OCI-LY7 (cell line): Measurements from ENCODE around the gene BRCA2. TPM values are rescaled to one million over a fixed set of nuclear protein-coding genes. Genes with fewer than 3 reads are reported as not detected.

Source experiments
- BruUV-seq: library from RNA; stranded (reverse); fragments of 400-500 nt; replicated peaks from 2 replicates; lab custom pipeline; 2021; lab: Mats Ljungman, UMichigan
- CTCF ChIA-PET: fragments of 300-600 bp; sonication (Branson Sonifier 250); formaldehyde crosslinking; loops from one replicate; lab custom pipeline; 2022; ENCODE audit warnings: antibody characterized with exemption; ENCODE audit not compliant: unreplicated experiment; lab: Charles Lee
- POLR2A ChIA-PET: fragments of 300-600 bp; sonication (Branson Sonifier 250); formaldehyde crosslinking; loops from one replicate; lab custom pipeline; 2022; ENCODE audit warnings: antibody characterized with exemption; lab: Charles Lee
- DNase-seq: peaks from one replicate; pipeline ENCODE4 v3.0.0-alpha.2; 2015; ENCODE audit warnings: low spot score
- H2AFZ ChIP-seq: fragments of 200-600 bp; sonication (generic), shearing (Covaris generic); 2 replicates; pipeline ENCODE4 v1.6.1; 2014; ENCODE audit warnings: mild to moderate bottlenecking, antibody characterized with exemption, low read length, moderate library complexity
- H3K27ac ChIP-seq: fragments of 200-600 bp; sonication (generic); 2 replicates; pipeline ENCODE4 v1.5.1; 2014; ENCODE audit warnings: mixed run types, low read depth, mild to moderate bottlenecking, moderate library complexity, low read length, inconsistent platforms; ENCODE audit not compliant: poor library complexity, severe bottlenecking
- H3K36me3 ChIP-seq: fragments of 200-600 bp; sonication (generic); 2 replicates; pipeline ENCODE4 v1.6.1; 2014; ENCODE audit warnings: mild to moderate bottlenecking, antibody characterized with exemption, low read length, moderate library complexity, mixed read lengths; ENCODE audit not compliant: insufficient read depth
- H3K4me1 ChIP-seq: fragments of 200-600 bp; sonication (generic); 2 replicates; pipeline ENCODE4 v1.5.1; 2014; ENCODE audit warnings: mild to moderate bottlenecking, low read length; ENCODE audit not compliant: insufficient read depth, poor library complexity, severe bottlenecking
- H3K4me2 ChIP-seq: fragments of 200-600 bp; sonication (generic); 2 replicates; pipeline ENCODE4 v1.6.1; 2014; ENCODE audit warnings: mild to moderate bottlenecking, low read length
- H3K4me3 ChIP-seq: fragments of 200-600 bp; sonication (generic); 2 replicates; pipeline ENCODE4 v1.5.1; 2014; ENCODE audit warnings: mild to moderate bottlenecking, low read depth, low read length; ENCODE audit not compliant: poor library complexity, severe bottlenecking
- H3K79me2 ChIP-seq: fragments of 200-600 bp; sonication (generic); 2 replicates; pipeline ENCODE4 v1.6.1; 2016; ENCODE audit warnings: low read depth, mild to moderate bottlenecking, low read length, moderate library complexity, mixed read lengths; ENCODE audit not compliant: insufficient read depth
- H3K9me2 ChIP-seq: fragments of 200-600 bp; sonication (generic); 2 replicates; pipeline ENCODE4 v1.6.1; 2016; ENCODE audit warnings: mild to moderate bottlenecking, low read length, mixed read lengths; ENCODE audit not compliant: insufficient read depth
- H3K9me3 ChIP-seq: fragments of 200-600 bp; sonication (generic); 2 replicates; pipeline ENCODE4 v1.6.1; 2014; ENCODE audit warnings: mild to moderate bottlenecking, mixed run types, low read length, mixed read lengths
- H4K20me1 ChIP-seq: fragments of 200-600 bp; sonication (generic); 2 replicates; pipeline ENCODE4 v1.6.1; 2014; ENCODE audit warnings: mild to moderate bottlenecking, antibody characterized with exemption, low read length, moderate library complexity, mixed read lengths; ENCODE audit not compliant: insufficient read depth
- EZH2phosphoT487 ChIP-seq: fragments of 200-600 bp; sonication (generic); IDR thresholded peaks from 2 replicates; pipeline ENCODE4 v1.6.1; 2018; ENCODE audit warnings: low read depth, borderline replicate concordance, mild to moderate bottlenecking, mixed run types, antibody characterized with exemption, low read length, moderate library complexity, mixed read lengths
- intact Hi-C: fragments of 100-400 bp; cut with micrococcal nuclease; formaldehyde crosslinking; loops from one replicate; pipeline ENCODE4 v1.10.0; 2022; ENCODE audit not compliant: unreplicated experiment
- total RNA-seq, 2 experiments: library from RNA; depleted of rRNA in 1 of 2; stranded (reverse); fragments of >200 nt in 1 of 2; shearing (Covaris generic) in 1 of 2; gene quantifications; 2 replicates each; pipeline ENCODE4 v1.2.3, GENCODE V29; 2014 to 2022
- TF ChIP-seq, protein P1 (sequence below): fragments of 200-600 bp; sonication (generic); conservative IDR thresholded peaks from 2 replicates; pipeline ENCODE4 v1.5.1; 2014; ENCODE audit warnings: mild to moderate bottlenecking, antibody characterized with exemption, low read length, moderate library complexity, mixed read lengths

BRCA2 gene
- total RNA-seq, 2 experiments from 2014 or later, result 25.8 to 34.3 TPM

DNA sequence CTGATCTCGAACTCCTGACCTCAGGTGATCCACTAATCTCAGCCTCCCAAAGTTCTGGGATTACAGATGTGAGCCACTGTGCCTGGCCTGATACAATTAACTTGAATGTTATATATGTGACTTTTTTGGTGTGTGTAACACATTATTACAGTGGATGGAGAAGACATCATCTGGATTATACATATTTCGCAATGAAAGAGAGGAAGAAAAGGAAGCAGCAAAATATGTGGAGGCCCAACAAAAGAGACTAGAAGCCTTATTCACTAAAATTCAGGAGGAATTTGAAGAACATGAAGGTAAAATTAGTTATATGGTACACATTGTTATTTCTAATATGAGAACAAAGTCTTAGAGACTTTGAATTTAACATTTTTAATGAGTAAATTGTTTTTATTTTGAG, 55.5 kb downstream of the BRCA2 start:
- TF ChIP-seq, protein P1, sequence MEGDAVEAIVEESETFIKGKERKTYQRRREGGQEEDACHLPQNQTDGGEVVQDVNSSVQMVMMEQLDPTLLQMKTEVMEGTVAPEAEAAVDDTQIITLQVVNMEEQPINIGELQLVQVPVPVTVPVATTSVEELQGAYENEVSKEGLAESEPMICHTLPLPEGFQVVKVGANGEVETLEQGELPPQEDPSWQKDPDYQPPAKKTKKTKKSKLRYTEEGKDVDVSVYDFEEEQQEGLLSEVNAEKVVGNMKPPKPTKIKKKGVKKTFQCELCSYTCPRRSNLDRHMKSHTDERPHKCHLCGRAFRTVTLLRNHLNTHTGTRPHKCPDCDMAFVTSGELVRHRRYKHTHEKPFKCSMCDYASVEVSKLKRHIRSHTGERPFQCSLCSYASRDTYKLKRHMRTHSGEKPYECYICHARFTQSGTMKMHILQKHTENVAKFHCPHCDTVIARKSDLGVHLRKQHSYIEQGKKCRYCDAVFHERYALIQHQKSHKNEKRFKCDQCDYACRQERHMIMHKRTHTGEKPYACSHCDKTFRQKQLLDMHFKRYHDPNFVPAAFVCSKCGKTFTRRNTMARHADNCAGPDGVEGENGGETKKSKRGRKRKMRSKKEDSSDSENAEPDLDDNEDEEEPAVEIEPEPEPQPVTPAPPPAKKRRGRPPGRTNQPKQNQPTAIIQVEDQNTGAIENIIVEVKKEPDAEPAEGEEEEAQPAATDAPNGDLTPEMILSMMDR, result no peak
- no peak for TF ChIP-seq EZH2phosphoT487
- no peak overlapping the region for H2AFZ ChIP-seq
- H3K36me3 ChIP-seq, result peaks cover 82% of the 10 kb centered on the region
- no TSS peak for BruUV-seq
- 0 out of 2 replicates have a peak, but pooled peaks cover 8% of the 10 kb centered on the region for H3K9me3 ChIP-seq
- ChIA-PET POLR2A (no interaction called here), CTCF (no interaction called here)
- H4K20me1 ChIP-seq, result no peaks in the 10 kb centered on the region
- no peak overlapping the region for H3K4me2 ChIP-seq
- no peaks in the 10 kb centered on the region for H3K79me2 ChIP-seq
- no peak overlapping the region for H3K4me3 ChIP-seq
- intact Hi-C loops, result no loop called here
- no peaks in the 10 kb centered on the region for H3K4me1 ChIP-seq
- H3K9me2 ChIP-seq, result no peaks in the 10 kb centered on the region
- DNase-seq, result no peak
- no peak overlapping the region for H3K27ac ChIP-seq

DNA sequence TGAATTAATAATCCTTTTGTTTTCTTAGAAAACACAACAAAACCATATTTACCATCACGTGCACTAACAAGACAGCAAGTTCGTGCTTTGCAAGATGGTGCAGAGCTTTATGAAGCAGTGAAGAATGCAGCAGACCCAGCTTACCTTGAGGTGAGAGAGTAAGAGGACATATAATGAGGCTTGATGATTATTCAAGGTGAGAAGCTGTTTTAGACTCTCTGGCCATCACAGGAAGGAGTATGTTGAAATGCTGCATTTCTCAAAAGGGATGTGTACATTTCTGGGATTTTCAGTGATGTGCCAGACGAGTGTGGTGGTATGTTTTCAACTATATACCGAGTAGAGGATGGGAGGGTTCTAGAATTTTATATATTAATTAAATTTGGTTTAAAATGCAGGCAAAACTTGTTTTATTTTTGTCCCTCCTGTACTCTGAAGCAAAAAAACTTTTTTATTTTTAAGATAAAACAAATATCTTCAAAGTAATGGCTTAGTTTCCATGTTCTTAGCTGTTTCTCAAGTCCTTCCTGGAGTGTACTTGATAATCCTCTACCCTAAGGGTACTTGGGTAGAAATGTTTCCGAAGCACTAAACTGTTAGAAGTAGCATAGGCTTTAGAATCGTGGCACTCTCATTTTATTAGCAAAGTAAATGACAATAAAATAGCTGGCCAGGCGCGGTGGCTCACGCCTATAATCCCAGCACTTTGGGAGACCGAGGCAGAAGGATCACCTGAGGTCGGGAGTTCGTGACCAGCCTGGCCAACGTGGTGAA, 61.5 kb downstream of the BRCA2 start:
- Histone ChIP-seq H3K4me2 (no peak overlapping the region), H3K4me1 (no peaks in the 10 kb centered on the region), H3K4me3 (no peak overlapping the region), H3K27ac (no peak overlapping the region), H4K20me1 (no peaks in the 10 kb centered on the region), H3K36me3 (peaks cover 95% of the 10 kb centered on the region), H3K9me2 (no peaks in the 10 kb centered on the region), H3K9me3 (0 out of 2 replicates have a peak, but pooled peaks cover 8% of the 10 kb centered on the region), H2AFZ (no peak overlapping the region), H3K79me2 (no peaks in the 10 kb centered on the region)
- TF ChIP-seq EZH2phosphoT487, result no peak
- TF ChIP-seq, protein P1, result no peak
- intact Hi-C loops, result no loop called here
- no peak for DNase-seq
- ChIA-PET POLR2A (interaction anchor here (0.7 to 1.1 kb wide), 2 partner anchors 14 to 18 kb away, joined by 3 to 4 read pairs; no protein-coding TSS in a partner anchor), CTCF (no interaction called here)
- BruUV-seq, result no TSS peak

DNA sequence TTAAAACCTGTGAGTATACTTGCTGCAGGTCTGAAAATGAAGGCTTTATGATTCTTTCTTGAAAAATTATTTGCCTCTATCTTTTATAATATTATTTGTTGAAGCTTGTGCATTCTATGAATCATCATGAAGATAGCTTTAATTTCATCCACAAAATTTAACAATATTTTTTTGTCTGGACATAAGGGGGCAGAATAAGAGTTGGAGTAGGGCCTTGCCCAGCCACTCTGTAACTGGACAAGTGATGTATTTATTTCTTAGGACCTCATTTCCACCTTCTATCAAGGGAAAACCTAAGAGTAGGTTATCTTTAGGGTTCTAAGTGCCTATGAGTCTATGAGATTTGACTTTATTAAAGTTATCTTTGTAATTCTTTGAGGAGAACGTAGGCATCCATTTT, 62.7 kb downstream of the BRCA2 start:
- no peak for DNase-seq
- Histone ChIP-seq H3K9me2 (no peaks in the 10 kb centered on the region), H3K27ac (no peak overlapping the region), H3K9me3 (0 out of 2 replicates have a peak, but pooled peaks cover 8% of the 10 kb centered on the region), H4K20me1 (no peaks in the 10 kb centered on the region), H3K79me2 (no peaks in the 10 kb centered on the region), H3K4me1 (no peaks in the 10 kb centered on the region), H3K4me3 (no peak overlapping the region), H3K36me3 (peaks cover 95% of the 10 kb centered on the region), H2AFZ (no peak overlapping the region), H3K4me2 (no peak overlapping the region)
- BruUV-seq, result no TSS peak
- CTCF ChIA-PET, result no interaction called here
- POLR2A ChIA-PET, result interaction anchor here (0.7 kb wide), 1 partner anchor 58 kb away, joined by 3 read pairs; no protein-coding TSS in a partner anchor
- TF ChIP-seq, protein P1, result no peak; the same call in 1 of the 2 replicates
- intact Hi-C loops, result no loop called here
